K562 (cell line): ENCODE measurements around the gene ABCC12. TPM values are rescaled to one million over a fixed set of nuclear protein-coding genes. Genes with fewer than 3 reads are reported as not detected.

Source experiments
- ATAC-seq: fragments of 200-7000 bp; cut with Tn5 transposase; 3 replicates; pipeline ENCODE4 v1.9.1; 2020; ENCODE audit warnings: moderate library complexity
- BruUV-seq: library from RNA; stranded (reverse); fragments of 400-500 nt; replicated peaks from 2 replicates; lab custom pipeline; 2021; lab: Mats Ljungman, UMichigan
- CTCF ChIA-PET: fragments of 300-600 bp; formaldehyde crosslinking; extraction: SDS; loops from one replicate; lab custom pipeline; 2021; ENCODE audit warnings: low intra/inter-chr PET ratio; lab: Yijun Ruan, JAX
- POLR2A ChIA-PET: fragments of 300-600, 350-650 bp; sonication (Branson Sonifier 250); formaldehyde crosslinking; extraction: SDS; loops from one replicate; lab custom pipeline; 2021; ENCODE audit warnings: antibody characterized with exemption, inconsistent platforms; lab: Yijun Ruan, JAX
- DNase-seq, 4 experiments: peaks; one replicate each; pipeline versions ENCODE4 v3.0.0 to v3.0.0-alpha.2; 2011 to 2018; ENCODE audit warnings: low spot score in 3 of 4, mixed read lengths in 3 of 4; ENCODE audit errors: extremely low read depth in 1 of 4
- FAIRE-seq: peaks from 2 replicates; lab custom pipeline; 2011; peaks lifted over from hg19 to GRCh38; lab: Jason Lieb, UNC
- H2AFZ ChIP-seq: 2 replicates; pipeline ENCODE4 v1.6.0; 2011; ENCODE audit warnings: low read depth, low read length, control low read depth, inconsistent platforms
- H3K27ac ChIP-seq: fragments of 200-600 bp; 3 replicates; pipeline ENCODE4 v1.8.0; 2011; ENCODE audit warnings: low read depth, mild to moderate bottlenecking, control low read depth, inconsistent platforms, low read length, moderate library complexity, mixed read lengths; ENCODE audit errors: extremely low read depth
- H3K27me3 ChIP-seq, 2 experiments: fragments of 300-600 bp in 1 of 2; 2 replicates in 1 of 2; 3 replicates in 1 of 2; pipeline versions ENCODE4 v1.6.0 to v1.8.0; 2011; ENCODE audit warnings: inconsistent platforms in 2 of 2, low read length in 2 of 2, mild to moderate bottlenecking in 1 of 2, mixed read lengths in 1 of 2, moderate library complexity in 1 of 2; ENCODE audit not compliant: control insufficient read depth in 2 of 2, insufficient read depth in 2 of 2
- H3K36me3 ChIP-seq: fragments of 300-600 bp; 3 replicates; pipeline ENCODE4 v1.8.0; 2011; ENCODE audit warnings: mild to moderate bottlenecking, low read length, inconsistent platforms; ENCODE audit not compliant: control insufficient read depth, insufficient read depth
- H3K4me1 ChIP-seq, 2 experiments: fragments of 200-600 bp in 1 of 2; replicated peaks in 1 of 2; 2 replicates in 1 of 2; 3 replicates in 1 of 2; pipeline versions ENCODE4 v1.5.1 to v1.8.0; 2011; ENCODE audit warnings: inconsistent platforms in 2 of 2, low read length in 2 of 2, mild to moderate bottlenecking in 1 of 2, mixed read lengths in 1 of 2, moderate library complexity in 1 of 2; ENCODE audit not compliant: control insufficient read depth in 2 of 2, insufficient read depth in 2 of 2
- H3K4me2 ChIP-seq: 2 replicates; pipeline ENCODE4 v1.6.1; 2011; ENCODE audit warnings: low read length, control low read depth, inconsistent platforms, mixed read lengths; ENCODE audit not compliant: insufficient read depth
- H3K4me3 ChIP-seq: fragments of 200-600 bp; sonication (generic), shearing (Covaris generic); 2 replicates; pipeline ENCODE4 v1.5.1; 2016; ENCODE audit warnings: control low read depth, inconsistent platforms
- H3K79me2 ChIP-seq: fragments of 200-600 bp; 3 replicates; pipeline ENCODE4 v1.8.0; 2011; ENCODE audit warnings: low read length, inconsistent platforms; ENCODE audit not compliant: control insufficient read depth, insufficient read depth
- H3K9ac ChIP-seq, 2 experiments: 2 replicates each; pipeline versions ENCODE4 v1.6.0 to v1.6.1; 2011; ENCODE audit warnings: low read depth in 2 of 2, low read length in 2 of 2, control low read depth in 1 of 2, inconsistent platforms in 1 of 2, mild to moderate bottlenecking in 1 of 2, mixed read lengths in 1 of 2; ENCODE audit not compliant: insufficient read depth in 1 of 2
- H3K9me1 ChIP-seq: one replicate; pipeline ENCODE4 v1.6.0; 2011; ENCODE audit warnings: inconsistent platforms, mild to moderate bottlenecking, low read length, moderate library complexity; ENCODE audit not compliant: control insufficient read depth, insufficient read depth
- H3K9me3 ChIP-seq: replicated peaks from 2 replicates; pipeline ENCODE4 v1.5.1; 2011; ENCODE audit warnings: low read depth, low read length, inconsistent platforms; ENCODE audit not compliant: control insufficient read depth, insufficient read depth
- H4K20me1 ChIP-seq: replicated peaks from 2 replicates; pipeline ENCODE4 v1.6.1; 2011; ENCODE audit warnings: low read length, inconsistent platforms, mixed read lengths; ENCODE audit not compliant: control insufficient read depth, insufficient read depth
- NELFE ChIP-seq: IDR thresholded peaks from 2 replicates; pipeline ENCODE4 v1.6.1; 2011; ENCODE audit warnings: mild to moderate bottlenecking; ENCODE audit not compliant: insufficient read depth, insufficient read length
- OTX1 ChIP-seq: fragments of 450-650 bp; formaldehyde crosslinking; IDR thresholded peaks from 2 replicates; pipeline ENCODE4 v1.4.0; 2022; ENCODE audit warnings: mild to moderate bottlenecking
- ZNF384 ChIP-seq: IDR thresholded peaks from 2 replicates; pipeline ENCODE4 v1.6.1; 2012; ENCODE audit warnings: low read depth, low read length, improper control_type of control experiment
- ZNF717 ChIP-seq: fragments of 250-450 bp; sonication (Bioruptor Pico); IDR thresholded peaks from 2 replicates; pipeline ENCODE4 v1.5.0; 2021
- WGBS: fragments of 100-300 bp; shearing (Covaris generic); methylation state at CpG from one replicate; pipeline ENCODE4 v1.1.6; 2016; ENCODE audit warnings: low coverage, mixed read lengths; ENCODE audit not compliant: insufficient coverage; ENCODE audit errors: missing lambda C conversion rate; 5-methylcytosine and 5-hydroxymethylcytosine counted together
- in situ Hi-C: fragments of 300-500 bp; cut with MboI; formaldehyde crosslinking; loops from 4 replicates; pipeline ENCODE4 v1.15.0; 2018; ENCODE audit warnings: inconsistent platforms, mixed read lengths
- intact Hi-C: fragments of 100-400 bp; cut with micrococcal nuclease; formaldehyde crosslinking; loops from 2 replicates; pipeline ENCODE4 v1.14.2; 2022
- polyA plus RNA-seq, 8 experiments: library from polyadenylated mRNA; depleted of rRNA in 4 of 8; stranded (reverse) in 5 of 8; unstranded in 3 of 8; fragments of >200 nt; fragmentation: Nextera tagmentation in 2 of 8; fragmentation: Illumina TruSeq in 1 of 8; extraction: Ambion mirVana in 2 of 8; extraction: Trizol in 1 of 8; gene quantifications; 2 replicates each; pipeline versions ENCODE4 v1.2.1 to v1.2.3, GENCODE V29; 2011 to 2014; ENCODE audit warnings: inconsistent platforms in 1 of 8, missing spikeins in 1 of 8
- total RNA-seq, 7 experiments: library from RNA; depleted of rRNA in 6 of 7; stranded (reverse); fragments of >200 nt in 6 of 7; fragmentation: Illumina TruSeq in 2 of 7; extraction: Trizol in 2 of 7; gene quantifications; 2 replicates each; pipeline versions ENCODE4 v1.2.1 to v1.2.3, GENCODE V29; 2011 to 2021; ENCODE audit warnings: low replicate concordance in 1 of 7
- TF ChIP-seq, protein P1 (sequence below): fragments of 250-450 bp; sonication (Bioruptor Pico); IDR thresholded peaks from 2 replicates; pipeline ENCODE4 v1.5.0; 2021
- TF ChIP-seq, protein P2 (sequence below): fragments of 150-350 bp; conservative IDR thresholded peaks from 2 replicates; pipeline ENCODE4 v1.6.1; 2014; ENCODE audit warnings: low read length
- TF ChIP-seq, protein P3 (sequence below): fragments of 250-450 bp; sonication (Bioruptor Pico); IDR thresholded peaks from 2 replicates; pipeline ENCODE4 v1.5.0; 2021

Gene ABCC12
- total and polyA plus RNA-seq, 9 of the 15 experiments (the other 6 are each of a cell fraction or from before 2014, with no cell fraction given): not detected

DNA sequence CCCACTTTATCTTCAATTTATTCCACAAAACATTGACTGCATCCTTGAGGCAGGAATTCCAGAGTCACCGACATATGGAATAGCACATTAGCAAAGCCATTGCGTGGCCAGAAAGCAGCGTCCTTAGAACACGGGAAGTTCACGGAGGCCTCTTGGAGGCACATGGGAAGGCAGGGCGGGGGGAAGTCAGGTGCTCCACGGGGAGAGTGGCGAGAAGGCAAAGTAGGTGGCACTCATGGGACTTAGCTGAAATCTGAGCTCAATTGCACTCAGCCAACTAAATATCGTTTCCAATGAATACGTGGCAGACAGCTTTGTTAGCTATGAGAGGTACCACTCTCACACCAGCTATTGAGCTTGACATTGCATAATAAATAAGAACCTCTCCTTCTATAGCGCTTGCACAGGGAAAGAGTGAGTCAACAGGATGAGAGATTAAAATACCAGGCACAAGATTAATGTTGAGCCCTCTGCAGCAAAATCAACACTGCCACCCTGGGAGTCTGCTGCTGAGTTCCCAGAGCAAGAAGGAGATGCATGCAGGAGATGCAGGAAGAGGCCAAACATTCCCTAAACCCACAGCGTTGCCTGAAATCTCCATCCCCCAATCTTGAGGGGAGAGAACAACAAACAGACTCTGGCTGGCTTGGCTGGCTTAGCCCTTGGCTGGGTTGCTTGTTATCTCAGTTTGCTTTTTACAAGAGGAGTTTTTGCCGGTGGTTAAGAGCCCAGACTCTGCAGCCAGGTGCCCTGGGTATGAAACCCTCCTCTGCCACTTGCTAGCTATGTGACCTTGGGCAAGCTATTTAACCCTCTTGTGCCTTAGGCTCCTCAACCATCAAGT lies 28.8 kb downstream of the ABCC12 start:
- peaks cover 0 to 12% of the 10 kb centered on the region in 2 experiments; a peak in 2 of 5 replicates for H3K4me1 ChIP-seq
- in situ Hi-C loops (no loop called here), intact Hi-C loops (no loop called here)
- FAIRE-seq (no peak), ATAC-seq (no peak), DNase-seq (no peak)
- H3K9me3 ChIP-seq: no peaks in the 10 kb centered on the region
- no peak for TF ChIP-seq ZNF717 (CRISPR knock-in tag)
- TF ChIP-seq, protein P1, sequence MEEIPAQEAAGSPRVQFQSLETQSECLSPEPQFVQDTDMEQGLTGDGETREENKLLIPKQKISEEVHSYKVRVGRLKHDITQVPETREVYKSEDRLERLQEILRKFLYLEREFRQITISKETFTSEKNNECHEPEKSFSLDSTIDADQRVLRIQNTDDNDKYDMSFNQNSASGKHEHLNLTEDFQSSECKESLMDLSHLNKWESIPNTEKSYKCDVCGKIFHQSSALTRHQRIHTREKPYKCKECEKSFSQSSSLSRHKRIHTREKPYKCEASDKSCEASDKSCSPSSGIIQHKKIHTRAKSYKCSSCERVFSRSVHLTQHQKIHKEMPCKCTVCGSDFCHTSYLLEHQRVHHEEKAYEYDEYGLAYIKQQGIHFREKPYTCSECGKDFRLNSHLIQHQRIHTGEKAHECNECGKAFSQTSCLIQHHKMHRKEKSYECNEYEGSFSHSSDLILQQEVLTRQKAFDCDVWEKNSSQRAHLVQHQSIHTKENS: no peak
- BruUV-seq: no TSS peak
- H3K27ac ChIP-seq: no peak overlapping the region
- H3K27me3 ChIP-seq: peaks cover 0 to 8% of the 10 kb centered on the region in 2 experiments; a peak in 1 of 5 replicates
- WGBS: 2% methylated on average over 13 of the region's 13 CpGs
- H3K9me1 ChIP-seq: no peaks in the 10 kb centered on the region
- no peak overlapping the region for H2AFZ ChIP-seq
- ChIA-PET CTCF (no interaction called here), POLR2A (interaction anchor here (0.7 kb wide), 1 partner anchor 1963 kb away, joined by 3 read pairs; no protein-coding TSS in a partner anchor)
- no peak overlapping the region for H3K4me3 ChIP-seq
- H3K9ac ChIP-seq: no peak overlapping the region
- no peaks in the 10 kb centered on the region; the same call in 1 of the 2 replicates for H4K20me1 ChIP-seq
- no peaks in the 10 kb centered on the region for H3K36me3 ChIP-seq
- no peak overlapping the region for H3K4me2 ChIP-seq
- H3K79me2 ChIP-seq: no peaks in the 10 kb centered on the region

DNA sequence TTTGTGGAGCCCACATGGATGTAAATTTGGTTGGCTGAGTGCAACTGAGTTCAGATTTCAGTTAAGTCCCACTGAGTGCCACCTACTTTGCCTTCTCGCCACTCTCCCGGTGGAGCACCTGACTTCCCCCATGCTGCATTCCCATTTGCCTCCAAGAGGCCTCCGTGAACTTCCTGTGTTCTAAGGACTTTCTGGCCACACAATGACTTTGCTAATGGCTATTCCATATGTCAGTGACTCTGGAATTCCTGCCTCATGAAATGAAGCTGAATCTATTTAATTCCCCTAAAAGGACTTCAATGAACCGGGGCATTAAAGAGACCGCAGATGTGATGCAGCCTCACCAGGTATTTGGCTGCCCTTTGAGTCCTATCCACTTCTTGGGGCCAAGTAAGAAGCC lies 29.9 kb downstream of the ABCC12 start:
- BruUV-seq: no TSS peak
- in situ Hi-C loops: no loop called here
- CTCF ChIA-PET: no interaction called here
- Histone ChIP-seq H3K9me3 (no peaks in the 10 kb centered on the region), H3K27ac (no peak overlapping the region), H3K4me2 (no peak overlapping the region), H3K27me3 (peaks cover 0 to 8% of the 10 kb centered on the region in 2 experiments; a peak in 1 of 5 replicates), H3K9ac (no peak overlapping the region), H3K4me1 (peaks cover 0 to 12% of the 10 kb centered on the region in 2 experiments; a peak in 2 of 5 replicates), H3K36me3 (no peaks in the 10 kb centered on the region), H4K20me1 (no peaks in the 10 kb centered on the region; the same call in 1 of the 2 replicates), H3K4me3 (no peak overlapping the region), H3K9me1 (no peaks in the 10 kb centered on the region), H2AFZ (no peak overlapping the region), H3K79me2 (no peaks in the 10 kb centered on the region)
- no peak for FAIRE-seq
- POLR2A ChIA-PET: no interaction called here
- no peak for ATAC-seq
- DNase-seq: no peak
- intact Hi-C loops: no loop called here
- 7% methylated on average over 5 of the region's 5 CpGs for WGBS
- TF ChIP-seq ZNF384 (no peak), OTX1 (no peak), NELFE (no peak)
- TF ChIP-seq, protein P2, sequence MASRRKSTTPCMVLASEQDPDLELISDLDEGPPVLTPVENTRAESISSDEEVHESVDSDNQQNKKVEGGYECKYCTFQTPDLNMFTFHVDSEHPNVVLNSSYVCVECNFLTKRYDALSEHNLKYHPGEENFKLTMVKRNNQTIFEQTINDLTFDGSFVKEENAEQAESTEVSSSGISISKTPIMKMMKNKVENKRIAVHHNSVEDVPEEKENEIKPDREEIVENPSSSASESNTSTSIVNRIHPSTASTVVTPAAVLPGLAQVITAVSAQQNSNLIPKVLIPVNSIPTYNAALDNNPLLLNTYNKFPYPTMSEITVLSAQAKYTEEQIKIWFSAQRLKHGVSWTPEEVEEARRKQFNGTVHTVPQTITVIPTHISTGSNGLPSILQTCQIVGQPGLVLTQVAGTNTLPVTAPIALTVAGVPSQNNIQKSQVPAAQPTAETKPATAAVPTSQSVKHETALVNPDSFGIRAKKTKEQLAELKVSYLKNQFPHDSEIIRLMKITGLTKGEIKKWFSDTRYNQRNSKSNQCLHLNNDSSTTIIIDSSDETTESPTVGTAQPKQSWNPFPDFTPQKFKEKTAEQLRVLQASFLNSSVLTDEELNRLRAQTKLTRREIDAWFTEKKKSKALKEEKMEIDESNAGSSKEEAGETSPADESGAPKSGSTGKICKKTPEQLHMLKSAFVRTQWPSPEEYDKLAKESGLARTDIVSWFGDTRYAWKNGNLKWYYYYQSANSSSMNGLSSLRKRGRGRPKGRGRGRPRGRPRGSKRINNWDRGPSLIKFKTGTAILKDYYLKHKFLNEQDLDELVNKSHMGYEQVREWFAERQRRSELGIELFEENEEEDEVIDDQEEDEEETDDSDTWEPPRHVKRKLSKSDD: no peak
- TF ChIP-seq, protein P3, sequence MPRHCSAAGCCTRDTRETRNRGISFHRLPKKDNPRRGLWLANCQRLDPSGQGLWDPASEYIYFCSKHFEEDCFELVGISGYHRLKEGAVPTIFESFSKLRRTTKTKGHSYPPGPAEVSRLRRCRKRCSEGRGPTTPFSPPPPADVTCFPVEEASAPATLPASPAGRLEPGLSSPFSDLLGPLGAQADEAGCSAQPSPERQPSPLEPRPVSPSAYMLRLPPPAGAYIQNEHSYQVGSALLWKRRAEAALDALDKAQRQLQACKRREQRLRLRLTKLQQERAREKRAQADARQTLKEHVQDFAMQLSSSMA (CRISPR knock-in tag): no peak
